ENCODE measurements around the gene ONECUT3. TPM values are rescaled to one million over a fixed set of nuclear protein-coding genes. Genes with fewer than 3 reads are reported as not detected.
A peak's percentile ranks its signal among the peaks of the same experiment; 100 is the strongest.

The ONECUT3 gene
- total and polyA plus RNA-seq, 9 of the 15 experiments (the other 6 are each of a cell fraction or from before 2014, with no cell fraction given): not detected

- TF ChIP-seq MYNN (IDR thresholded peaks at IDR 0.05) (peak; percentile 16; the same call in 1 of the 2 replicates), MYNN (CRISPR knock-in tag; IDR thresholded peaks at IDR 0.05) (no peak), POLR2AphosphoS2 (IDR thresholded peaks at IDR 0.05; ENCODE audit: low read length) (0 out of 2 replicates have a peak, but pooled peaks have one; percentile 32), NCOA4 (IDR thresholded peaks at IDR 0.05; ENCODE audit: partially characterized antibody) (no peak), POLR2AphosphoS5 (IDR thresholded peaks at IDR 0.05; ENCODE audit: control insufficient read depth, insufficient read depth, low read depth, low read length) (peak; percentile 42; the same call in 1 of the 2 replicates)
- TF ChIP-seq, protein P1, sequence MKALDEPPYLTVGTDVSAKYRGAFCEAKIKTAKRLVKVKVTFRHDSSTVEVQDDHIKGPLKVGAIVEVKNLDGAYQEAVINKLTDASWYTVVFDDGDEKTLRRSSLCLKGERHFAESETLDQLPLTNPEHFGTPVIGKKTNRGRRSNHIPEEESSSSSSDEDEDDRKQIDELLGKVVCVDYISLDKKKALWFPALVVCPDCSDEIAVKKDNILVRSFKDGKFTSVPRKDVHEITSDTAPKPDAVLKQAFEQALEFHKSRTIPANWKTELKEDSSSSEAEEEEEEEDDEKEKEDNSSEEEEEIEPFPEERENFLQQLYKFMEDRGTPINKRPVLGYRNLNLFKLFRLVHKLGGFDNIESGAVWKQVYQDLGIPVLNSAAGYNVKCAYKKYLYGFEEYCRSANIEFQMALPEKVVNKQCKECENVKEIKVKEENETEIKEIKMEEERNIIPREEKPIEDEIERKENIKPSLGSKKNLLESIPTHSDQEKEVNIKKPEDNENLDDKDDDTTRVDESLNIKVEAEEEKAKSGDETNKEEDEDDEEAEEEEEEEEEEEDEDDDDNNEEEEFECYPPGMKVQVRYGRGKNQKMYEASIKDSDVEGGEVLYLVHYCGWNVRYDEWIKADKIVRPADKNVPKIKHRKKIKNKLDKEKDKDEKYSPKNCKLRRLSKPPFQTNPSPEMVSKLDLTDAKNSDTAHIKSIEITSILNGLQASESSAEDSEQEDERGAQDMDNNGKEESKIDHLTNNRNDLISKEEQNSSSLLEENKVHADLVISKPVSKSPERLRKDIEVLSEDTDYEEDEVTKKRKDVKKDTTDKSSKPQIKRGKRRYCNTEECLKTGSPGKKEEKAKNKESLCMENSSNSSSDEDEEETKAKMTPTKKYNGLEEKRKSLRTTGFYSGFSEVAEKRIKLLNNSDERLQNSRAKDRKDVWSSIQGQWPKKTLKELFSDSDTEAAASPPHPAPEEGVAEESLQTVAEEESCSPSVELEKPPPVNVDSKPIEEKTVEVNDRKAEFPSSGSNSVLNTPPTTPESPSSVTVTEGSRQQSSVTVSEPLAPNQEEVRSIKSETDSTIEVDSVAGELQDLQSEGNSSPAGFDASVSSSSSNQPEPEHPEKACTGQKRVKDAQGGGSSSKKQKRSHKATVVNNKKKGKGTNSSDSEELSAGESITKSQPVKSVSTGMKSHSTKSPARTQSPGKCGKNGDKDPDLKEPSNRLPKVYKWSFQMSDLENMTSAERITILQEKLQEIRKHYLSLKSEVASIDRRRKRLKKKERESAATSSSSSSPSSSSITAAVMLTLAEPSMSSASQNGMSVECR (CRISPR knock-in tag; IDR thresholded peaks at IDR 0.05): no peak
Observed at GRCh38 chr19:1814391-1814790, 61.1 kb downstream of the ONECUT3 start (continued).
